CD4-positive, alpha-beta T cell (primary cell): ENCODE results near the gene SPSB1. TPM values are rescaled to one million over a fixed set of nuclear protein-coding genes. Genes with fewer than 3 reads are reported as not detected.

ENCODE experiments used
- ATAC-seq: fragments of 200-7000 bp; cut with Tn5 transposase; one replicate; pipeline ENCODE4 v1.10.0; 2022; ENCODE audit warnings: mild to moderate bottlenecking; ENCODE audit not compliant: poor library complexity
- CTCF ChIA-PET: fragments of 350-600 bp; sonication (Branson Sonifier 250); formaldehyde crosslinking; loops from one replicate; lab custom pipeline; 2021; ENCODE audit warnings: antibody characterized with exemption, inconsistent platforms; lab: Charles Lee
- POLR2A ChIA-PET: fragments of 350-600 bp; sonication (Branson Sonifier 250); formaldehyde crosslinking; loops from one replicate; lab custom pipeline; 2021; ENCODE audit warnings: antibody characterized with exemption, inconsistent platforms; lab: Charles Lee
- DNase-seq, 14 experiments: peaks; one replicate each; pipeline ENCODE4 v3.0.0-alpha.2; 2013 to 2020; ENCODE audit warnings: mixed read lengths in 2 of 14
- H3K27ac ChIP-seq, 2 donors: one replicate each; pipeline versions ENCODE4 v1.5.1 to v1.7.0; 2013; ENCODE audit warnings: low read length in 2 of 2, low read depth in 1 of 2, mild to moderate bottlenecking in 1 of 2
- H3K27me3 ChIP-seq, 2 experiments: 1 replicate in 1 of 2; 2 replicates in 1 of 2; pipeline versions ENCODE4 v1.6.1 to v1.7.0; 2013; ENCODE audit warnings: low read length in 2 of 2, control low read depth in 1 of 2, mild to moderate bottlenecking in 1 of 2, moderate library complexity in 1 of 2; ENCODE audit not compliant: insufficient read depth in 2 of 2, control insufficient read depth in 1 of 2
- H3K36me3 ChIP-seq: one replicate; pipeline ENCODE4 v1.6.1; 2013; ENCODE audit warnings: low read length, control low read depth; ENCODE audit not compliant: insufficient read depth
- H3K4me1 ChIP-seq: one replicate; pipeline ENCODE4 v1.6.1; 2013; ENCODE audit warnings: low read length, control low read depth; ENCODE audit not compliant: insufficient read depth
- H3K4me3 ChIP-seq: one replicate; pipeline ENCODE4 v1.5.1; 2013; ENCODE audit warnings: mild to moderate bottlenecking, low read length, moderate library complexity
- H3K9me3 ChIP-seq, 2 experiments: 1 replicate in 1 of 2; 2 replicates in 1 of 2; pipeline versions ENCODE4 v1.6.1 to v1.7.0; 2013; ENCODE audit warnings: low read length in 2 of 2, mild to moderate bottlenecking in 2 of 2, control low read depth in 1 of 2, moderate library complexity in 1 of 2; ENCODE audit not compliant: control insufficient read depth in 1 of 2, insufficient read depth in 1 of 2
- H3K27ac Mint-ChIP-seq: one replicate; pipeline ENCODE4 v1.8.0; 2020; ENCODE audit warnings: mixed read lengths
- H3K27me3 Mint-ChIP-seq: one replicate; pipeline ENCODE4 v1.8.0; 2021; ENCODE audit warnings: mixed read lengths
- H3K36me3 Mint-ChIP-seq: one replicate; pipeline ENCODE4 v1.8.0; 2021; ENCODE audit warnings: low read depth, mixed read lengths
- H3K4me1 Mint-ChIP-seq: one replicate; pipeline ENCODE4 v1.8.0; 2021; ENCODE audit warnings: low read depth, mixed read lengths
- H3K4me3 Mint-ChIP-seq: one replicate; pipeline ENCODE4 v1.8.0; 2020; ENCODE audit warnings: mild to moderate bottlenecking, mixed read lengths
- H3K9me3 Mint-ChIP-seq: one replicate; pipeline ENCODE4 v1.8.0; 2020; ENCODE audit warnings: mixed read lengths
- intact Hi-C, 2 experiments: fragments of 100-400 bp; cut with DNase I in 1 of 2; cut with micrococcal nuclease in 1 of 2; formaldehyde crosslinking; loops; one replicate each; pipeline versions ENCODE4 v1.15.1 to v1.9.0; 2023 to 2025; cut with DNase I, micrococcal nuclease
- total RNA-seq, 174 experiments: library from RNA in 2 of 174; stranded (reverse) in 2 of 174; gene quantifications; one replicate each; pipeline ENCODE4 v1.2.3 and lab custom pipeline; 2021 to 2026
- TF ChIP-seq, protein P1 (sequence below): fragments of 200-600 bp; IDR thresholded peaks from one replicate; pipeline ENCODE4 v1.8.0; 2022; ENCODE audit warnings: antibody characterized with exemption, mild to moderate bottlenecking

Gene SPSB1
- total RNA-seq, 2 experiments from 2014 or later, result 1.9 to 2.3 TPM

DNA sequence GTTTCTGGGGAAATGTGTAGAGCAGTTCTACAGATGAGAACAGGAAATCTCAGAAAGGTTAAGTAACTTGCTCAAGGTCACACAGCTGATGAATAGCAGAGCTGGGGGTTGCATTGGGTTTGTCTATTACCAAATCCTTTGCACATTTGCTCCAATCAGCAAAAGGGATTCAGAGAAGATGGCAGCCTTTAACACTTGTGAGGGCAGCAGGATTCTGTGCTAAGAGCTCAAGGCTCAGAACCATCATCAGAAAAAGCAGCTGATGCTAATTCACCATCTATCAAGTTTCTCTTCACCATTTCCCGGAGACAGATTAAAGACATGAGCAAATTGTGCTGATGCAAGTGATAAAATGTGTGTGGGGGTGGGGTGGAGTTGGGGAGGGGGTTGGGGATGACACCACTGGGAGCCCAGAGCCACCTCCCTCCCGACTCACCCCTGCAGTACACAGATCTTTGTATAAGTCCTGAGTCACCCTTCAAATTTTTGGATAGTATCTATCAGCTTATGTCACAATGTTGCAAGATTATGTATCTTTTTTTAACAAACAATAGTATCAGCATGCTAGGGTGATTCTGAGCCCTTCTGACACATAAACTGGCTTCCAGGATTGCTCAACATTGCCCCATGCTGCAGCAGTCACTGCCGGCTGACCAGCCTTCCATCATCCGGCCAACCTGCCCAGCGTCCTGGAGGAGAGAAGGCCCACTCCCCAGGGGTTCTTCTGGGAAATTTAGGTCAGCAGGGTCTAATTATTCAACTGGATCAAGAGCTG, 2.8 kb upstream of the SPSB1 start:
- no peaks in the 10 kb centered on the region for H3K36me3 ChIP-seq
- H3K27ac Mint-ChIP-seq, result peak overlapping the region; percentile 28
- peak; percentile 4 for ATAC-seq
- H3K4me3 Mint-ChIP-seq, result peak overlapping the region; percentile 82
- ChIA-PET POLR2A (interaction anchor here (0.7 to 2.0 kb wide), 6 partner anchors 23 to 286 kb away, joined by 3 to 8 read pairs (median 6); no protein-coding TSS in a partner anchor), CTCF (interaction anchor here (0.9 to 4.3 kb wide), 15 partner anchors 9 to 248 kb away, joined by 3 to 41 read pairs (median 6); partner anchors contain the start of gene H6PD)
- peak in 5 of 14 experiments; percentile 18 to 60 (median 48) for DNase-seq
- H3K9me3 Mint-ChIP-seq, result peaks cover 6% of the 10 kb centered on the region
- intact Hi-C loops, result loop anchor here (1.0 to 5.0 kb wide), 7 partner anchors 53 to 297 kb away; partner anchors contain the start of genes GPR157 (in 1 of the 2) and TMEM201 (in 1 of the 2)
- H3K27me3 ChIP-seq, result no peaks in the 10 kb centered on the region
- H3K36me3 Mint-ChIP-seq, result peaks cover 5% of the 10 kb centered on the region
- no peaks in the 10 kb centered on the region for H3K27me3 Mint-ChIP-seq
- H3K27ac ChIP-seq, result no peak overlapping the region
- H3K9me3 ChIP-seq, result peaks cover 11 to 26% of the 10 kb centered on the region in 2 experiments
- TF ChIP-seq, protein P1, sequence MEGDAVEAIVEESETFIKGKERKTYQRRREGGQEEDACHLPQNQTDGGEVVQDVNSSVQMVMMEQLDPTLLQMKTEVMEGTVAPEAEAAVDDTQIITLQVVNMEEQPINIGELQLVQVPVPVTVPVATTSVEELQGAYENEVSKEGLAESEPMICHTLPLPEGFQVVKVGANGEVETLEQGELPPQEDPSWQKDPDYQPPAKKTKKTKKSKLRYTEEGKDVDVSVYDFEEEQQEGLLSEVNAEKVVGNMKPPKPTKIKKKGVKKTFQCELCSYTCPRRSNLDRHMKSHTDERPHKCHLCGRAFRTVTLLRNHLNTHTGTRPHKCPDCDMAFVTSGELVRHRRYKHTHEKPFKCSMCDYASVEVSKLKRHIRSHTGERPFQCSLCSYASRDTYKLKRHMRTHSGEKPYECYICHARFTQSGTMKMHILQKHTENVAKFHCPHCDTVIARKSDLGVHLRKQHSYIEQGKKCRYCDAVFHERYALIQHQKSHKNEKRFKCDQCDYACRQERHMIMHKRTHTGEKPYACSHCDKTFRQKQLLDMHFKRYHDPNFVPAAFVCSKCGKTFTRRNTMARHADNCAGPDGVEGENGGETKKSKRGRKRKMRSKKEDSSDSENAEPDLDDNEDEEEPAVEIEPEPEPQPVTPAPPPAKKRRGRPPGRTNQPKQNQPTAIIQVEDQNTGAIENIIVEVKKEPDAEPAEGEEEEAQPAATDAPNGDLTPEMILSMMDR, result no peak
- H3K4me3 ChIP-seq, result no peak overlapping the region
- peaks cover 35% of the 10 kb centered on the region for H3K4me1 ChIP-seq
- peaks cover 22% of the 10 kb centered on the region for H3K4me1 Mint-ChIP-seq

DNA sequence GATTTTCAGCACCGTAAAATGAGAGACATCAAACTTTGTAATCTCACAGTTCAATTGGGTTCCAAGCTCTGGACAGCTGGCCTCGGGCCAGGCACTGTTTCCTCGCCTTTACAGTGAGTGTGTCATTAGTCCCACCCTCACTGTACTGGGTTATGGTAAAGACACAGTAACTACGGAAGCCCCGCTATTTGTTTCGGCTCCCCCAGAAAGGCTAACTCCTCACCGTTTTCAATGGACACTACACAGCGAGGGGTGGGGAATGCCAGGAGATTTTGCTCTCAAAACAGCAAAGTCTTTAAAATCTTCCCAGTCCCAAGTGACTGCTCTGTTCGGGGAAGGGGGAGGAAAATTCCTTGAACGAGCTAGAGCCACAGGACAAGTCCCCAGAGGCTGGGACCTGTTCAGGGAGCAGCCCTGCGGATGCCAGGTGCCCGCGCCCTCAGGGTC, 757 bp upstream of the SPSB1 start:
- Mint-ChIP-seq H3K36me3 (peaks cover 5% of the 10 kb centered on the region), H3K27me3 (no peaks in the 10 kb centered on the region), H3K4me3 (peak overlapping the region; percentile 86), H3K4me1 (peaks cover 22% of the 10 kb centered on the region), H3K9me3 (peaks cover 3% of the 10 kb centered on the region), H3K27ac (peak overlapping the region; percentile 48)
- DNase-seq (no peak), ATAC-seq (no peak)
- H3K27me3 ChIP-seq, result no peaks in the 10 kb centered on the region
- H3K9me3 ChIP-seq, result peaks cover 11 to 14% of the 10 kb centered on the region in 2 experiments
- H3K27ac ChIP-seq, result no peak overlapping the region
- peaks cover 33% of the 10 kb centered on the region for H3K4me1 ChIP-seq
- intact Hi-C loops, result loop anchor here in 1 of 2 experiments (5.0 kb wide), 3 partner anchors 55 to 295 kb away; partner anchors contain the start of genes GPR157 and TMEM201
- CTCF ChIA-PET, result interaction anchor here (1.1 to 3.3 kb wide), 2 partner anchors 164 to 199 kb away, joined by 5 to 38 read pairs; no protein-coding TSS in a partner anchor
- H3K36me3 ChIP-seq, result no peaks in the 10 kb centered on the region
- TF ChIP-seq, protein P1, result no peak
- peak overlapping the region; percentile 45 for H3K4me3 ChIP-seq
- POLR2A ChIA-PET, result interaction anchor here (1.0 kb wide), 1 partner anchor 163 kb away, joined by 3 read pairs; the partner anchor contains the start of gene GPR157

DNA sequence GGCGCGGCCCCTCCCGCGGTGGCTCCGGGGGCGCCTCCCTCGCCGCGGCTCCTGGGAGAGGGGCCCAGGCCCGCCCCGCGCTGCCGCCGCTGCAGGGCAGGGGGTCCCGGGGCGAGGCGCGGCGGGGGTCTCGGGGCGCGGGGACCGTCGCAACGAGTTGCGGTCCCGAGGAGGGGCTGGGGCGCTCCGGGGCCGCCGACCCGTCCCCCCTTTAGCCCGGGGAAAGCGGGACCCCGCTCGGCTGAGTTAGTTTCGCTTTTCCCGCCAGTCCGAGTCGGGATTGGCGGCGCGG, 493 bp downstream of the SPSB1 start:
- H3K36me3 ChIP-seq, result no peaks in the 10 kb centered on the region
- intact Hi-C loops, result loop anchor here in 1 of 2 experiments (5.0 kb wide), 3 partner anchors 56 to 294 kb away; partner anchors contain the start of genes GPR157 and TMEM201
- H3K27ac ChIP-seq, result no peak overlapping the region
- ChIA-PET CTCF (no interaction called here), POLR2A (no interaction called here)
- H3K4me1 ChIP-seq, result peaks cover 33% of the 10 kb centered on the region
- peaks cover 1 to 4% of the 10 kb centered on the region in 2 experiments for H3K9me3 ChIP-seq
- TF ChIP-seq, protein P1, result no peak
- peaks cover 5% of the 10 kb centered on the region for H3K36me3 Mint-ChIP-seq
- peaks cover 30% of the 10 kb centered on the region for H3K4me1 Mint-ChIP-seq
- H3K9me3 Mint-ChIP-seq, result peaks cover 3% of the 10 kb centered on the region
- no peaks in the 10 kb centered on the region for H3K27me3 Mint-ChIP-seq
- no peak overlapping the region for H3K4me3 Mint-ChIP-seq
- no peak for DNase-seq
- peak overlapping the region; percentile 77 for H3K4me3 ChIP-seq
- H3K27me3 ChIP-seq, result no peaks in the 10 kb centered on the region
- ATAC-seq, result no peak
- no peak overlapping the region for H3K27ac Mint-ChIP-seq
